GM12892 (cell line): ENCODE measurements around the gene TUBB.

Source experiments
- POLR2A ChIP-seq: IDR thresholded peaks from 2 replicates; pipeline ENCODE4 v1.6.1; 2011; ENCODE audit warnings: low read depth, low read length, control low read depth
- POLR2AphosphoS5 ChIP-seq: IDR thresholded peaks from 2 replicates; pipeline ENCODE4 v1.6.1; 2011; ENCODE audit warnings: low read depth, low read length, control low read depth
- TAF1 ChIP-seq: IDR thresholded peaks from 2 replicates; pipeline ENCODE4 v1.6.1; 2011; ENCODE audit warnings: low read depth, mild to moderate bottlenecking, control low read depth, low read length, borderline replicate concordance

GRCh38 chr6:30769853-30770524 lies 49.8 kb downstream of the TUBB start:
- TF ChIP-seq POLR2AphosphoS5 = no peak
- TF ChIP-seq POLR2A = no peak
- no peak for TF ChIP-seq TAF1
